LoVo (cell line): ENCODE results near the gene U2SURP.
"Not testable (repeated sequence)": the region's sequence is repeated elsewhere in the genome, so short reads cannot be mapped to it uniquely, and the experiment has no call there.

Experiments used
- DNase-seq: peaks from one replicate; pipeline ENCODE4 v3.0.0-alpha.2; 2016; ENCODE audit warnings: low spot score

The U2SURP gene

DNA sequence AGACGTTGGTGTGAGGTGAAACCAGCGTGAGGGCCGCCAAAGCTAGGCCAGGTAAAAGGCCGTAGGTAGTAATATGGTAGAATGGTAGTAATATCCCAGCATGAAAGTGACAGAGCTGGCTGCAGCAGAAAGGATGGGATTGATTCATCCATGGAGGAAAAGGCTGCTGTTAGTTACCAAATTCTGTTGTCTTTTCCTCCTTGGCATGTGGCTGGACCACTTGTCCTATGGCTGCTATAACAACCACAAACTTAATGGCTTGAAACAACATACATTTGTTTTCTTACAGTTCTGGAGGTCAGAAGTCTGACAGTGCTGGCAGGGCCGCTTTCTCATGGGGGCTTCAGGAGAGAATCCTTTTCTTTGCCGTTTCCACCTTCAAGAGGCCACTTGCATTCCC, 70.4 kb downstream of the U2SURP start:
- no peak for DNase-seq

DNA sequence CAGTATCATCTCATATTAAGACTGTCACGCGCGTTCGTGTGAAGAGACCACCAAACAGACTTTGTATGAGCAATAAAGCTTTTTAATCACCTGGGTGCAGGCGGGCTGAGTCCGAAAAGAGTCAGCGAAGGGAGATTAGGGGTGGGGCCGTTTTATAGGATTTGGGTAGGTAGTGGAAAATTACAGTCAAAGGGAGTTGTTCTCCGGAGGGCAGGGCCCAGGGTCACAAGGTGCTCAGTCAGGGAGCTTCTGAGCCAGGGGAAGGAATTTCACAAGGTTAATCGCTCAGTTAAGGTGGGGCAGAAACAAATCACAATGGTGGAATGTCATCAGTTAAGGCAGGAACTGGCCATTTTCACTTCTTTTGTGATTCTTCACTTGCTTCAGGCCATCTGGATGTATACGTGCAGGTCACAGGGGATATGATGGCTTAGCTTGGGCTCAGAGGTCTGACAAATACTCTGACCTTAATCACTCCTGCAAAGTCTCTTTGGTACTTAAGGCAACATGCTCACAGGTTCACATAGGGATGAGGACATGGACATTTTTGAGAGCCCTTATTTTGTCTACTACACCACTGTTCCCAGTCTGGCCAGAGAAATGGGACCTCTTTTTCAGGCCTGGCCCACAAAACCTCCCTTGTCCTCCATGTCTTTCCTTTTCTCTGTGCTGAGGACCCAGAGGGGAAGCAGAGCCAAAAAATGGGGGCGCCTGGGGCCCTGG, 71.1 kb downstream of the U2SURP start:
- peak; percentile 51 for DNase-seq

DNA sequence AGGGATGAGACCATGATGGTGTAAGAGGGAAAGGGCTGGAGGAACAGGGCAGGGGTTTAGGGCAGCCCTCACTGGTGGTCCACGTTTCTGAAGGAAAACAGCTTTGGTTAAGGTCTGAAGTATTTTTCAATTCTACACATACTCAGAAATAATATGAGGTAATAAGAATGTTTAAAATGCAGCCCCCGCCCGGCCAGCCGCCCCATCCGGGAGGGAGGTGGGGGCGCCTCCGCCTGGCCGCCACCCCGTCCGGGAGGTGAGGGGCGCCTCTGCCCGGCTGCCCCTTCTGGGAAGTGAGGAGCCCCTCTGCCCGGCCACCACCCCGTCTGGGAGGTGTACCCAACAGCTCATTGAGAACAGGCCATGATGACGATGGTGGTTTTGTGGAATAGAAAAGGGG, 72.2 kb downstream of the U2SURP start:
- DNase-seq: not testable (repeated sequence)

DNA sequence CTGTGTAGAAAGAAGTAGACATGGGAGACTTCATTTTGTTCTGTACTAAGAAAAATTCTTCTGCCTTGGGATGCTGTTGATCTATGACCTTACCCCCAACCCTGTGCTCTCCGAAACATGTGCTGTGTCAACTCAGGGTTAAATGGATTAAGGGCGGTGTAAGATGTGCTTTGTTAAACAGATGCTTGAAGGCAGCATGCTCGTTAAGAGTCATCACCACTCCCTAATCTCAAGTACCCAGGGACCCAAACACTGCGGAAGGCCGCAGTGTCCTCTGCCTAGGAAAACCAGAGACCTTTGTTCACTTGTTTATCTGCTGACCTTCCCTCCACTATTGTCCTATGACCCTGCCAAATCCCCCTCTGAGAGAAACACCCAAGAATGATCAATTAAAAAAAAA, 72.6 kb downstream of the U2SURP start:
- DNase-seq: not testable (repeated sequence)

DNA sequence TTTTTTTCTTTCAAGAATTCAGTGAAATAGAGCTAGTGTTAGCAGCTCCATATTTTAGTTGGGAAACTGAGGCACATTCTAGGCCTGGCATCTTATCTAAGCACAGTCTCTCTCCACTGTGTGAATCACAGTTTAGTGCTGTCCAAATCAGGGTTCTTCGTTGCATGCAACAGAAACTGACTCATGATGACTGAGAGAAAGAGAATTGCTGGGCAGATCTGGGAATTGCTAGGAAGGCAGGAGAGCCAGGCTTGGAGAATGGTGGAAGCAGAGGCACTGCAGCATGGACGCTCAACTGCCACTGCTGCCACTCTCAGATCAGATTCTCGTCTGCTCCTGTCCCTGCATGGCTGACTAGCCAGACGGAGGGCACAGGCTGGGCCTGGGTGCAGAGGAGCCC, 77.5 kb downstream of the U2SURP start:
- DNase-seq: no peak

DNA sequence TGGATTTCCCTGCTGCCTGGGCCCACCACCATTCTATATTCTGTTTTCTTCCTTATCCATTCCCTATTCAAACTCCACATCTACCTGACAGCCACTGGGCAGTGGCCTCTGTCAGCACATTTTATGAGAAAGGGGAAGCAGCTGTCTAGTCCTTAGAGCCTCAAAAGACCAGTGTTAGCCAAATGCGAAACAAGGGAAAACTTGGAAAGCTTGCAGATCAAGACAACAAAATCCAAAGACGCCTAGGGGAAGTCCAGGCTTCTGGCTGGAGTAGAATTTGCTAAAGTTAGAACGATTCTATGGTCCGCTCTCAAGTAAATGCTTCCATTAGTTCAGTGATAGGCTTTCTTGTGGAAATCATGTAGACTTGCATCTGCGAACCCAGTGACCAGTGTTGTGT, 78.8 kb downstream of the U2SURP start:
- DNase-seq: no peak

DNA sequence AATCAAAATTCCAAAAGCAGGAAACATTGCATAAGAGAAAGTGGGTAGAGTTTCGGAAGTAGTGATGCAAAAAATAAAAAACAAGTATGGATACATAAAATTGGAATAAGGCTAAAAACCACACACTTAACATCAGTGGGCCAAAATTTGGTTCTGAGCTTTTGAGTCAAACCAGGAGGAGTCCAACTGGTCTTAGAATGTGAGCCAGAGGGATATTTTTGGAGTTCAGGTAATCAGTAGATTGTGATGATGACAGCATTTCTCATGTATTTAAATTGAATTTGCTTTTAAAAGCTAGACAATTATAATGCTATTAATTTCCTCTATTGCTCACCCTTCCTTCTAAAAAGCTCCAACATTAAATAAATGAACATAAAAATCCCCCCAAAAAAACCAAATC, 80.0 kb downstream of the U2SURP start:
- DNase-seq: no peak

DNA sequence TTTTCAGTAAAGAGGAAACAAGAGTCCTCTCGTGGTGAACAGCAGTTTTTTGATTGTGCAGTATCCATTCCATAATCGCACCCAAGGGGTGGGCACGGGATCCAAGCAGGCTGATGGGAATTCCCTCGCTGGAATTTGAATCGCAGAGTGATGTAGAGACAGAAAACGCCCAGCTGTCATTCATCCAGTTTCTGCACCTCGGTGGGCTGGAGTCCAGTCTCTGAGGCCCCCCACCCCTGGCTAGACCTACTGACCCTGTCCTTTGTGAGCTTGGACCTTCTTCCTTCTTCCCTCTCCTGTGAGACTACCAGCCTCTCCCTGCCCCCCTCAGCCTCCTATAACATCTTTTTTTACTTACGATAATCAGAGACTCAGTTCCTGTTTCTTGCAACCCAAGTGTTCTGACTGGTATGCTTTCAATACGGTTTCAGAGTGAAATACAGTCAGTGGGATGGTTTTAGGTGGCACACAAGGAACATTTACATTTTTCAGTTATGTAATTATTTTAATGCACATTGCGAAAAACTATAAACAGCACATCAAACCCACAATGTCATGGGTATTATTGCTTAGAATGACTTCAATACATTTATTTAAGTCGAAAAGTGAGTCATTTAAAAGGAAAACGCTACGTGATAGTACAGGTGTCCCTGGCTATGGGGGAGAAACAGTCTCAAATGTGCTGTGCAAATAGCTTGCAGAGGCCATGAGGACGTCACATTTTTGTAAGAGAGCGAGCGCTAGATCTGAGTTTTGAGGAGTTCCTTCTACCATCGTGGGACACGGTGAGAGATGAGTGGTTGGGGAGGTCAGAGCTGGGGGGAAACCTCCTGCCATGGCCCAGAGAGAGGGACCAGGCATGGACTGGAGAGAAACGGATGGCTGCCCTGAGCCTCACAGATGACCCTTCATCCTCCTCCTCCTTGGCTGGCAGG, 80.7 kb downstream of the U2SURP start:
- DNase-seq: no peak

DNA sequence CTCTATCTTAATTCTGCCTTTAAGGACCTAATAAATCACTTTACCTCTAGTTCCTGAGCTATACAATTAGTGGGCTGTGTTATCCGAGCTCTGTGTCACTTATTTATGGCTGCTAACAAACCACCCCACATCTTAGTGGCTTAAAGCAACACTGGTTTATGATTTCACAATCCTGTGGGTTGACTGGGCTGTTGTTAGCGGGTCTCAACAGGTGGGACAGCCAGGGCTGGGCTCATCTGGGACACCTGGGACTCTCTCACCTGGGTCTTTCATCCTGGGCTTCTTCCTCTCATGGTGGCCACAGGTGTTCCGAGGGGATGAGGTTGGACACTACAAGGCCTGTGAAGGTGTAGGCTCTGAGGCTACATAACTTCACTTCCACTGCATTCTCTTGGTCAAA, 82.4 kb downstream of the U2SURP start:
- no peak for DNase-seq

DNA sequence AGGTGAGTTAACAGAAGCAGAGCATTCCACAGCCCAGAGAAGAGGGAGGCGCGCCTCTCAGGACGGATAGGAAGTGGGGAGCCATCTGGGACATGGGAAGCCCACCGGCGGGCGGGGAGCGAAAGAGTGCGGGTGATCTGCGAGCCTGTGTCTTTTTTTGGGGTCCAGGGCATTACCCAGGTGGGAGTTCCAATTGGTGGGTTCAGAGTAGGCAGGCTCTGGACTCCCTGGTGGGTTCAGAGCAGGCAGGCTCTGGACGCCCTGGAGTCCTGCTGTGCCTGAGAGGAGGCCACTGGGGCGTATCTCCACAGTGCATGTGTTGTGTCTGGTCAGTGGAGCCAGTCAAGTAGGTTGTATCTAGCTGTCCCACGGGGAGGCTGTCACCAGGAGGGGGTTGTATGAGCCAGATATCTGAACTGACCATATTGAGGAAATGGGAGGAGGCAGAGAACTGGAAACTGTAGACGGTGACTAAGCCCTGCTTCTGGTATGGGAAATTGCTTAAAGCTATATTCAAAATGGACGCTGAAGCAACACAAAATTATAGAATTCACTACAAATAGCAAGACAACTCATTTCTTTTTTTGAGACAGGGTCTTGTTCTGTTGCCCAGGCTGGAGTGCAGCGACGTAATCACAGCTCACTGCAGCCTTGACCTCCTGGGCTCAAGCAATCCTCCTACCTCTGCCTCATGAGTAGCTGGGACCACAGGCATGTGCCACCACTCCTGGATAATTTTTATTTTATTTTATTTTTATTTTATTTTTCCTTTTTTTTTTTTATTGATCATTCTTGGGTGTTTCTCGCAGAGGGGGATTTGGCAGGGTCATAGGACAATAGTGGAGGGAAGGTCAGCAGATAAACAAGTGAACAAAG, 83.7 kb downstream of the U2SURP start:
- DNase-seq: no peak

DNA sequence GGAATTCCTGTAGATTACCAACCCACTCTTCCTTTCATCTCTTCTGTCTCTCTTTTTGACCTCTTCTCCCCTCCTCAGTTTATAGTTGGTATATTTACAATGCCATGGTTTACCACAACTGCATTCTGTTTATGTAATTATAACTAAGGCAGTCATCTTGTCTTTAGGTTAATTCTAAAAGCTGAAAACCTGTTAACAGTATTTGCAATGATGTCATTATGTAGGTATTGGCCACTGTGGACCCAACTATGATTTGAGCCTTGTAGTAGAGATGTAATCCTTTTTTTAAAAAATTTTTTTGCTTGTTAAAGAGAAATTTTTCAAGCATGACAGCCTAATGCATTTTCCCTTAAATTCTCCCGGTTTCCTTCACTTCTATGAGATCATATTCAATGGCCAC, 87.5 kb downstream of the U2SURP start:
- no peak for DNase-seq

DNA sequence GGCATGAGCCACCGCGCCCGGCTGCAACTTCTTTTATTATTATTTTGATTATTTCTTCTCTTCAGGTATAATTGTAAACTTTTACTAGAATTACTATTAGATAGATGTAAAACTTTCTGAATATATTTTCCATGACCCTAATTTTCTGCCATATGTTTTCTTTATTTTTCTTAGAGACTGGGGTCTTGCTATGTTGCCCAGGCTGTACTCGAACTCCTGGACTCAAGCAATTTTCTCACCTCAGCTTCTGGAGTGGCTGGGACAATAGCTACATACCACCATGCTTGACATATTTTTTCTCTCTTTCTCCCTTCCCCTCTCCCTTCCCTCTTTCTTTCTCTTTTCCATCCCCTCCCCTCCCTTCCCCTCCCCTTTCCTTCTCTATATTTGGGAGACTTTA, 88.6 kb downstream of the U2SURP start:
- no peak for DNase-seq

DNA sequence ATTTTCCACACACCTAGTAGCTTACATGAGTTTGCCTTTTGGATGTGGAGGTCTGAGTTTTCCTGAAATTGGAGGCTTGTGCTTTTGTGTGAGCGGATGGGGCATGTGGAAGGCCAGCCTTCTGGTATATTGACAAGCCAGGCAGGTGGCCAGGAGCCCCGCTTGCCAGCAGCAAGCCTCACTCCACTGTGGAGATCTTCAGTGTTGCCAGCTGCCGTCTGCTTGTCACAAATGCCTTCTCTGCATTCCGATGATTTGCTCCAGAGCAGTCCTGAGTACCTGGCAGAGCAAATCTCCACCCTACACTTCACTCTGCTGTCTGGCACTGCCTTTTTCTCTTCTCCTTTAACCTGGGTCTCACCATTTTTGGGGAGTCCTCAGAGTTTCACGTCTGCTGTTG, 89.1 kb downstream of the U2SURP start:
- DNase-seq: no peak

DNA sequence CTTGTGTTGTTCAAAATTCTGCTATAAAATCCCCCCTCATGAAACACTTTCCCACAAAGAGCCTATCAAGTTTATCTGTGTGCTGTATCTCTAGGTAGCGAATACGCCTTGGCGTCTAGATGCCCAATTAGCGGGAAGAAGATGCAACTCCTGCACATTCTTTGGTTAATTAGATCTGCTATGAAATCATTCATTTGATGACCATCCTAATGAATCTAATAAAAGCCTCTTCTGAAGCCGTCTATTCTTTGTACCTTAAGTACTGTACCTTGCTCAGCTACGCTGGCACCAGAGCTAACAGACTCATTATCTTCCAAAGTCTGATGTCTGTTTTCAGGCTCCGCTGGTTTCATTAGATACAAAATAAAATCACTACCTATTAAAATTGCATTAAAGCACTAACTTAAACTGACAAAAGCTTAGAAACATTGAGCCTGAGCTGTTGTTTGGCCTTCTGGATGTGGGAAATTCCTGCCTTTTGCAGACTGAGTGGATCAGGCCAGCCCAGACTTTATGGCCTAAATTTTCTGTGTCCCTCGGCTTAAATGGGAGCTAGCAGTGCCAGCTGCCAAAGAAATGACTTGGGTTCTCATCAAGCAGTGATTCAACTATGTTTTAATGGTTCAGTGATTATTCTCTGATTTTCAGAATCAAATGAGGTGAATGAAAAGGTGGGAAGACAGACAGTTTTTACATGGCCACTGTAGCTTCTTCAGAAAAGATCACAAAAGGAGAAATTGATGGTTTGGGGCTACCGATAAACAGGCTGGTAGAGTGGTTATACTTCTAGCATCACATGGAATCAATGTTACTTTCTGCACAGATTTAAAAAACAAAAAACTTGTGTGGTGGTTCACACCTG, 89.8 kb downstream of the U2SURP start:
- no peak for DNase-seq

DNA sequence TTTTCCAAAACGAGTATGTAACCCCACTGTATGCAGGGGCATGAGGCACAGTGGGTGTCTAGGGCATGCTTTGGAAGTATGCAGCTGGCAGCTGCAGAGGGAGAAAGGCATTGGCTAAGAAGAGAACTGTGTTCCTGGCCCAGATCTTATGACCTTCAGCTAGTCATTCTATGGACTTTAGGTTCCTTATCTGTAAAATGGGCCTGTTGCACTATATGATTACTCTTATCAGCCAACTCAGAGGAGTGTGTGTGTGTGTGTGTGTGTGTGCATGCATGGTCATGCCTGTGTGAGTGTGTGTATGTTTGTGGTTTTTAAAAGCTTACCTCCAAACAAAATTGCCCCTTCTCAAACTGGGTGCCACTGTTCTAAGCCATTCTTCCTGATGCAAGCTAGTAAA, 90.8 kb downstream of the U2SURP start:
- DNase-seq: no peak

DNA sequence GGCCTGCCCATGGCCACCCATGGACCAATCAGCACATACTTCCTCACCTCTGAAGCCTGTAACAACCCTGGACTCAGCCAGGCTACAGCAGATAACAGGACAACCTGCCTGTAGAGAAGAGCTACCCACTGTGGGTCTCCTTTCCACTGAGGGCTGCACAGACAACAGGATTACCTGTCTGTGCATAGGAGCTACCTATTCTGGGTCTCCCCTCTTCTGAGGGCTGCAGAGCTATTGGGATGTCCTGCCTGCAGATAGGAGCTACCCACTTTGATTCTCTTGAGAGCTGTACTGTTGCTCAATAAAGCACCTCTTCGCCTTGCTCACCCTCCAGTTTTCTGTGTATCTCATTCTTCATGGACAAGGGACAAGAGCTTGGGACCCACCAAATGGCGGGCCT, 94.4 kb downstream of the U2SURP start:
- DNase-seq: no peak

DNA sequence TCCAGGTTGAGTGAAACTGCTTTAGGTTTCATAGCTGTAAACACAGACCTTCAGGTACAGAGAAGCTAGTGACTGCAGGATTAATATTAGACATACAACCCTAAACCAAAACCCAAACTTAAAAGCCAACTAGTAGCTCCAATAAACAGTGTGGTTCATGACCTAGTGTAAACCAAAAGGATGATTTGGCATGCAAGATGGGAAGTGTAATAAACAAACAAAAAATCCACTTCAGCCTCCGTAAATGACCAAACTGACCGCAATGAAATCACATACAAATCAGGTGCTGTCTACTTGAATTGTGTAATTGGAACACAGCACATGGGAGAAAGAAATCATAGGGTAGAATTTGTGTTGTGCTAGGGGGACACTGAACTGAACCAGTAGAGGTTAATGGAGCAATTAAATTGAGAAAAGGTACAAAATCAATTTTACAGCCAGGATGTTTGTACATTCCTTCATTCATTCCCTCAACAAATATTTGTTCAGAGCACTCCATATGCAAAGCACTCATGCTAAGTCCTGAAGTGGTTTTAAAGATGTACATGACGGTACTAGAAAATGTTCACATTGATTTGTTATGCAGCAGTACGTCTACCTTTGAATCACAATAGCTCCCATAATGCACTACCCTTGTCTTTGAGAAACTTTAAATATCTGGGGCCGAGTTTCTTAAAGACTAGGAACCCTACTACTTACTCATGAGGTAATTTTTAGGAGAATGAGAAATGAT, 96.8 kb downstream of the U2SURP start:
- no peak for DNase-seq

DNA sequence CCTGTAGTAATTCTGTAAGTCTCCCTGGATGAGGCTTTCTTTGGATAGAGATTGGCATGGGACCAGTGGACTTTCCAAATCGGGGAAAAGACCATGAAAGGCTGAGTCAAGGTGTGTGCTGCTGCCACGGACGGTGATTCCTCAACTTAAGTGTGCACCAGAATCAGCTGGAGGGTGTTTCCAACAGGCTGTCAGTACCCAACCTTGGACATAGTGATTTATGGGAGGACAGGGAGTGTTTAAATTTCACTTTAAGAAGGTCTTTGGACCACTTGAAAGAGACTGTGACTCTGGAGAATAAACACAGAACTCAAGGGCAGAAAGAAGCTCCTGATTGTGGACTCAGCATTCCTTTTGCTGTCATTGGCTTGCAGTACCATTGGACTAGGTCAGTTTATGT, 97.8 kb downstream of the U2SURP start:
- no peak for DNase-seq

DNA sequence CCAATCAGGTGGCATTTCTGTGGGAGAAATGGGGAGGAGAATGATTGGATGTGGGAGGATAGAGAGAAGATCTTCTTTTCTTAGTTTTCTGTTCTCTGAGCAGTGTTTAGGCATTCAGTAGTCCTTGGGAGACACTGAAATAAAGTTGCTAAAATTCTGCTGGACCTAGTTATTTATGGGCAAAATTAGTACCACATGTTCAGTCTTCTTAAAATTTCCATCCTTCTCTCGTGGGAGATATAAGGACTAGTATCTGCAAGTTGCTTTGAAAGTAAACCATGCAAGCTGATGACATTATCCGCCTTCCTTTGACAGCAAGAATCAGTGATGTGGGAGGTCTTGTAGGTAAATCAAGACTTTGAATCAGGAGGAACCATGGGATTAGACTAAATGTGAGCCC, 98.3 kb downstream of the U2SURP start:
- no peak for DNase-seq

DNA sequence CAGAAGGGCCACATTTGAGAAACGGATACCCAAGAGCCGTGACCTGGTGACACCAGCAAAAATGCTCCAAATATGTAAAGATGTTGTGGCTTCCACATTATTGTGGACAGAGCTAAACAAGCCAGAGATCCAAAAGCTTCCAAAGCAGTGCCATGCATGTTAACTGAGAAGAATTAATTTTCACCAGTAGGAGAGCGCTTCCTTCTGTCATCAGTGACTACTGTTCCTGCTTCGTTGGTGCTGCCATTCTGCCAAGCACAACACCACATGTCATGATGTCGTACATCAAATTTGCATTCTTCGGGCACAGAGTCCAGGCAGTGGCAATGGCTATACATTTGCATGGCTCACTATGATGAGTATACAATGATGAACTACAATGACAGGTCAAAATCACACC, 99.1 kb downstream of the U2SURP start:
- DNase-seq: no peak
